OCI-LY1 (cell line): Measurements from ENCODE around the gene ZNF521.

Experiments
- EZH2 ChIP-seq: fragments of 200-600 bp; sonication (generic), shearing (Covaris generic); IDR thresholded peaks from 2 replicates; pipeline ENCODE4 v1.8.0; 2017; ENCODE audit warnings: borderline replicate concordance, mixed run types, mild to moderate bottlenecking, antibody characterized with exemption, low read length, moderate library complexity, mixed read lengths
- TF ChIP-seq, protein P1 (sequence below): fragments of 200-600 bp; sonication (generic), shearing (Covaris generic); IDR thresholded peaks from 2 replicates; pipeline ENCODE4 v1.5.1; 2017; ENCODE audit warnings: mild to moderate bottlenecking, antibody characterized with exemption, low read length, moderate library complexity, mixed read lengths

DNA sequence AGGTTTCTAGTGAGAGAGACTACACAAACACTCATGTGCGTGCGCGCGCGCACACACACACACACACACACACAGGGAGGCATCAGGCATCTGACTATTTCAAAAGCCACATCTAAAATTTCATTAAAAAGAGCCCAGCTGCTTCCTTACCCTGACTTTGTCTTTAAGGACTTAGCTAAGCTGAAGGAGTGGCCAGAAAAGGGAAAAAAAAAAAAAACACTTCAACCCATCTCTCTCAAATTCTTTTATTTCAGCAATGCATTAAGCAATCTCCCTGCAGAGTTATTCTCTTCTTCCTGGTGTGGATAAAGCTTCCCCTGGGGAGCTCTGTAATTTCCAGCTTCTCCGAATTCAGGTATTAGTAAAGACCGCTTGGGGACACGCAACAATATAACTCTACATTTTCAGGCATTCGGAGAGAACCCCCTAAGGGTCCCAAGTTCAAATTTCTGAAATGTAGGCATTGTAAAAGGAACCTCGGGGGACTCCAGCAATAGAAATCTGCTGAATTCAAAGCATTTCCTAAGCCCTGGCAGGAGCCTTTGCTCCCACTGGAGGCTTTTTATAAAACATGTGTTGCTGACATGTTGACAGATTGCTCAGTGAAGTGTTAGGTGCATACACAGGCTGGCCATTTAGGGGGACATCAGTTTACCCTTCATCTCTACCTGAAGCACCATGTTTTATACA lies 67.0 kb downstream of the ZNF521 start:
- TF ChIP-seq EZH2, result no peak
- TF ChIP-seq, protein P1, sequence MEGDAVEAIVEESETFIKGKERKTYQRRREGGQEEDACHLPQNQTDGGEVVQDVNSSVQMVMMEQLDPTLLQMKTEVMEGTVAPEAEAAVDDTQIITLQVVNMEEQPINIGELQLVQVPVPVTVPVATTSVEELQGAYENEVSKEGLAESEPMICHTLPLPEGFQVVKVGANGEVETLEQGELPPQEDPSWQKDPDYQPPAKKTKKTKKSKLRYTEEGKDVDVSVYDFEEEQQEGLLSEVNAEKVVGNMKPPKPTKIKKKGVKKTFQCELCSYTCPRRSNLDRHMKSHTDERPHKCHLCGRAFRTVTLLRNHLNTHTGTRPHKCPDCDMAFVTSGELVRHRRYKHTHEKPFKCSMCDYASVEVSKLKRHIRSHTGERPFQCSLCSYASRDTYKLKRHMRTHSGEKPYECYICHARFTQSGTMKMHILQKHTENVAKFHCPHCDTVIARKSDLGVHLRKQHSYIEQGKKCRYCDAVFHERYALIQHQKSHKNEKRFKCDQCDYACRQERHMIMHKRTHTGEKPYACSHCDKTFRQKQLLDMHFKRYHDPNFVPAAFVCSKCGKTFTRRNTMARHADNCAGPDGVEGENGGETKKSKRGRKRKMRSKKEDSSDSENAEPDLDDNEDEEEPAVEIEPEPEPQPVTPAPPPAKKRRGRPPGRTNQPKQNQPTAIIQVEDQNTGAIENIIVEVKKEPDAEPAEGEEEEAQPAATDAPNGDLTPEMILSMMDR, result no peak
